Liver (tissue), 9 donors: ENCODE data around the gene SOX21. TPM values are rescaled to one million over a fixed set of nuclear protein-coding genes. Genes with fewer than 3 reads are reported as not detected.

Source experiments
- DNase-seq: peaks from one replicate; pipeline ENCODE4 v3.0.0-alpha.2; 2017; ENCODE audit warnings: low spot score
- H3K27ac ChIP-seq, 2 donors: one replicate each; pipeline ENCODE4 v1.7.0; 2013; ENCODE audit warnings: inconsistent platforms in 2 of 2, low read length in 2 of 2, control low read depth in 1 of 2, low read depth in 1 of 2, mild to moderate bottlenecking in 1 of 2
- H3K27me3 ChIP-seq, 4 donors: one replicate each; pipeline versions ENCODE4 v1.6.1 to v1.7.0; 2013; ENCODE audit warnings: low read length in 3 of 4, inconsistent platforms in 1 of 4, mild to moderate bottlenecking in 1 of 4, moderate library complexity in 1 of 4; ENCODE audit not compliant: control insufficient read depth in 4 of 4, insufficient read depth in 4 of 4
- H3K36me3 ChIP-seq, 4 donors: one replicate each; pipeline versions ENCODE4 v1.6.1 to v1.7.0; 2013; ENCODE audit warnings: low read length in 3 of 4, mild to moderate bottlenecking in 3 of 4, low read depth in 1 of 4, moderate library complexity in 1 of 4; ENCODE audit not compliant: control insufficient read depth in 4 of 4, insufficient read depth in 3 of 4
- H3K4me1 ChIP-seq, 4 donors: one replicate each; pipeline versions ENCODE4 v1.6.1 to v1.7.0; 2013; ENCODE audit warnings: low read length in 3 of 4, mild to moderate bottlenecking in 3 of 4, moderate library complexity in 1 of 4; ENCODE audit not compliant: control insufficient read depth in 4 of 4, insufficient read depth in 4 of 4
- H3K4me3 ChIP-seq, 3 donors: one replicate each; pipeline versions ENCODE4 v1.6.1 to v1.7.0; 2013; ENCODE audit warnings: low read length in 3 of 3, control low read depth in 1 of 3, low read depth in 1 of 3, mild to moderate bottlenecking in 1 of 3
- H3K9ac ChIP-seq, 2 donors: one replicate each; pipeline ENCODE4 v1.7.0; 2013; ENCODE audit warnings: low read length in 2 of 2, mild to moderate bottlenecking in 2 of 2, moderate library complexity in 2 of 2, control low read depth in 1 of 2, low read depth in 1 of 2
- H3K9me3 ChIP-seq, 4 donors: one replicate each; pipeline versions ENCODE4 v1.6.1 to v1.7.0; 2013; ENCODE audit warnings: low read length in 3 of 4; ENCODE audit not compliant: control insufficient read depth in 4 of 4
- CTCF ChIP-seq: fragments of 150-350 bp; IDR thresholded peaks from 2 replicates; pipeline ENCODE4 v1.5.1; 2017; ENCODE audit warnings: improper control_type of control experiment, low read depth, low read length; ENCODE audit not compliant: missing input control
- EGR1 ChIP-seq, 2 donors: IDR thresholded peaks; 2 replicates each; pipeline ENCODE4 v1.6.1; 2016 to 2018; ENCODE audit warnings: antibody characterized with exemption in 2 of 2, low read depth in 2 of 2
- FOXA2 ChIP-seq: IDR thresholded peaks from 2 replicates; pipeline ENCODE4 v1.6.1; 2016; ENCODE audit warnings: antibody characterized with exemption
- GABPA ChIP-seq, 2 donors: IDR thresholded peaks in 1 of 2; conservative IDR thresholded peaks in 1 of 2; 2 replicates each; pipeline ENCODE4 v1.6.1; 2016; ENCODE audit warnings: antibody characterized with exemption in 2 of 2, mild to moderate bottlenecking in 1 of 2, moderate library complexity in 1 of 2
- HNF4A ChIP-seq, 2 donors: conservative IDR thresholded peaks; 2 replicates each; pipeline ENCODE4 v1.6.1; 2016; ENCODE audit warnings: antibody characterized with exemption in 2 of 2, mild to moderate bottlenecking in 2 of 2
- HNF4G ChIP-seq: IDR thresholded peaks from 2 replicates; pipeline ENCODE4 v1.6.1; 2016; ENCODE audit warnings: antibody characterized with exemption
- JUND ChIP-seq, 2 donors: IDR thresholded peaks; 2 replicates each; pipeline ENCODE4 v1.6.1; 2016; ENCODE audit warnings: antibody characterized with exemption in 2 of 2
- MAX ChIP-seq: IDR thresholded peaks from 2 replicates; pipeline ENCODE4 v1.6.1; 2016; ENCODE audit warnings: antibody characterized with exemption
- NR2F2 ChIP-seq: IDR thresholded peaks from 2 replicates; pipeline ENCODE4 v1.6.1; 2016; ENCODE audit warnings: antibody characterized with exemption
- RAD21 ChIP-seq, 2 donors: IDR thresholded peaks; 2 replicates each; pipeline ENCODE4 v1.6.1; 2016; ENCODE audit warnings: antibody characterized with exemption in 2 of 2, mild to moderate bottlenecking in 2 of 2
- REST ChIP-seq: IDR thresholded peaks from 2 replicates; pipeline ENCODE4 v1.6.1; 2016; ENCODE audit warnings: antibody characterized with exemption, mild to moderate bottlenecking
- SP1 ChIP-seq: IDR thresholded peaks from 2 replicates; pipeline ENCODE4 v1.6.1; 2018; ENCODE audit warnings: antibody characterized with exemption, mild to moderate bottlenecking
- TAF1 ChIP-seq: conservative IDR thresholded peaks from 2 replicates; pipeline ENCODE4 v1.6.1; 2016; ENCODE audit warnings: antibody characterized with exemption, mild to moderate bottlenecking
- YY1 ChIP-seq: IDR thresholded peaks from 2 replicates; pipeline ENCODE4 v1.6.1; 2016; ENCODE audit warnings: antibody characterized with exemption, mild to moderate bottlenecking
- ZBTB33 ChIP-seq: IDR thresholded peaks from 2 replicates; pipeline ENCODE4 v1.6.1; 2016; ENCODE audit warnings: antibody characterized with exemption
- WGBS: extraction: QIAGEN DNeasy Blood & Tissue Kit; methylation state at CpG from one replicate; pipeline ENCODE4 v1.1.7; 2013; 5-methylcytosine and 5-hydroxymethylcytosine counted together
- polyA plus RNA-seq, 2 donors: library from polyadenylated mRNA; stranded (reverse) in 1 of 2; unstranded in 1 of 2; fragments of 200-250 nt in 1 of 2; fragments of >200 nt in 1 of 2; fragmentation: Nextera tagmentation in 1 of 2; extraction: Ambion mirVana in 1 of 2; gene quantifications; one replicate each; pipeline versions ENCODE4 v1.2.1 to v1.2.3, GENCODE V29; 2013 to 2015
- total RNA-seq, 2 donors: library from RNA; depleted of rRNA; stranded (reverse); fragments of >200 nt; gene quantifications; one replicate each; pipeline ENCODE4 v1.2.3, GENCODE V29; 2014
- donor health status: healthy.
- donor health status: healthy.
- donor health status: healthy.
- donor health status: healthy.
- donor health status: healthy.

The SOX21 gene
- total and polyA plus RNA-seq, 4 donors: not detected

- Histone ChIP-seq H3K9me3 (no peaks in the 10 kb centered on the region), H3K36me3 (no peaks in the 10 kb centered on the region), H3K9ac (no peak overlapping the region), H3K4me1 (peaks cover 0 to 10% (median 3%) of the 10 kb centered on the region in 4 donors), H3K27me3 (peaks cover 9 to 39% (median 25%) of the 10 kb centered on the region in 4 donors), H3K27ac (no peak overlapping the region), H3K4me3 (no peak overlapping the region)
- no peak for TF ChIP-seq FOXA2
- 10% methylated on average over 24 of the region's 24 CpGs for WGBS
- no peak for DNase-seq
These were observed 7.8 kb downstream of the SOX21 start for GRCh38 chr13:94704377-94705080.

GRCh38 chr13:94703721-94704314, 8.5 kb downstream of the SOX21 start:
- DNase-seq: no peak
- Histone ChIP-seq H3K27me3 (peaks cover 12 to 39% (median 23%) of the 10 kb centered on the region in 4 donors), H3K4me3 (no peak overlapping the region), H3K9ac (no peak overlapping the region), H3K36me3 (no peaks in the 10 kb centered on the region), H3K4me1 (peaks cover 0 to 10% (median 3%) of the 10 kb centered on the region in 4 donors), H3K9me3 (no peaks in the 10 kb centered on the region), H3K27ac (no peak overlapping the region)
- WGBS: 6% methylated on average over 26 of the region's 26 CpGs
- no peak for TF ChIP-seq RAD21 (IDR thresholded peaks at IDR 0.05)
- no peak for TF ChIP-seq MAX
- TF ChIP-seq CTCF: no peak
- no peak for TF ChIP-seq NR2F2
- no peak for TF ChIP-seq ZBTB33
- TF ChIP-seq YY1: no peak
- TF ChIP-seq FOXA2: no peak
- TF ChIP-seq HNF4G: no peak
- no peak for TF ChIP-seq SP1
- no peak for TF ChIP-seq JUND (IDR thresholded peaks at IDR 0.05)
- TF ChIP-seq TAF1: no peak
- TF ChIP-seq GABPA (IDR thresholded peaks at IDR 0.05 in 1 of 2, conservative IDR thresholded peaks at IDR 0.05 in 1 of 2): no peak
- no peak for TF ChIP-seq EGR1 (IDR thresholded peaks at IDR 0.05; ENCODE audit: low read depth in 2 of 2)
- TF ChIP-seq REST: no peak
- no peak for TF ChIP-seq HNF4A (conservative IDR thresholded peaks at IDR 0.05)
